Ectodermal cell (in vitro differentiated cells): ENCODE data around the gene KCNE3.

Source experiments
- H3K27ac ChIP-seq: 2 replicates; pipeline ENCODE4 v1.7.0; 2013; ENCODE audit warnings: mild to moderate bottlenecking, low read depth, low read length; ENCODE audit not compliant: insufficient read depth, poor library complexity, severe bottlenecking
- H3K27me3 ChIP-seq: 2 replicates; pipeline ENCODE4 v1.7.0; 2013; ENCODE audit warnings: mild to moderate bottlenecking, low read length; ENCODE audit not compliant: insufficient read depth, control insufficient read depth, poor library complexity, severe bottlenecking
- H3K36me3 ChIP-seq: one replicate; pipeline ENCODE4 v1.7.0; 2013; ENCODE audit warnings: low read length; ENCODE audit not compliant: control insufficient read depth, insufficient read depth
- H3K4me1 ChIP-seq: one replicate; pipeline ENCODE4 v1.7.0; 2013; ENCODE audit warnings: low read length; ENCODE audit not compliant: control insufficient read depth, insufficient read depth
- H3K4me3 ChIP-seq: 2 replicates; pipeline ENCODE4 v1.7.0; 2013; ENCODE audit warnings: low read depth, low read length, control low read depth; ENCODE audit not compliant: insufficient read depth
- H3K9me3 ChIP-seq: 2 replicates; pipeline ENCODE4 v1.7.0; 2013; ENCODE audit warnings: mild to moderate bottlenecking, low read length, moderate library complexity; ENCODE audit not compliant: control insufficient read depth
- WGBS, 2 experiments: methylation state at CpG; one replicate each; pipeline ENCODE4 v1.1.7; 2013; ENCODE audit warnings: missing lambda C conversion rate in 2 of 2; 5-methylcytosine and 5-hydroxymethylcytosine counted together

Gene KCNE3

GRCh38 chr11:74446532-74446938 lies 20.8 kb downstream of the KCNE3 start:
- WGBS, 2 experiments = 89 to 92% methylated on average over 1 of the region's 1 CpG
- H3K36me3 ChIP-seq = no peaks in the 10 kb centered on the region

DNA sequence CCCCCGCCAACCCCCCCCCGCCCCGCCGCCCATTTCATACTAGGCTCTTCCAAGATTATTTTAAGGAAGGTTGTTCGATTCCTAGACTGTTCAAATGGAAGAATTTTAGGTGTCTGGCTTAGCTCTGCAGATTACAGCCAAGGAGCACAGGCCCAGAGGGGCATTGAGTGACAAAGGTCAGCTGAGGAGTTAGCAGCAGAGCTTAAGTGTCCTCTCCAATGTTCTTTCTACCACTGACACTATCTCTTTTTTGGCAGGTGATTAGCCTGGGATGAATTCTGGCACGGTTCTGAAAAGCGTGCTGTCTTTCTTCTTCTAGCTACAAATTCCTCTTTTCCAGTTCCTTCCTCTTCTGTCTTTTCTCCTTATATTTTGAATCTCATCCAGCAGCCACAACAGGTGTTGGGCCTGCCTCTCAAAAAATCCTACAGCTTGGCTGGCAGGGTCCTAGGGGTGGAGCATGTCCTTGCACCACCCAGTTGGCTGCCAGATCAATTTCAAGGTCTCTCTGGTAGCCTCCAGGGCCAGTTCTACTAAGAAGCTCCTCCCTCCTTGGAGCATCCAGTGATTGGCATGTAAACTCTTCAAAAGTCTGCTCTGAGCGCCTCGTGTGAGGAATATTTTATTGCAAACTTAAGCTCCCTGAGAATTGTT lies 23.0 kb downstream of the KCNE3 start:
- H3K27ac ChIP-seq = no peak overlapping the region
- H3K4me1 ChIP-seq = peaks cover 8% of the 10 kb centered on the region
- H3K4me3 ChIP-seq = no peak overlapping the region
- no peaks in the 10 kb centered on the region for H3K27me3 ChIP-seq
- no peaks in the 10 kb centered on the region for H3K36me3 ChIP-seq
- 89 to 94% methylated on average over 6 to 9 of the region's 9 CpGs for WGBS, 2 experiments
- no peaks in the 10 kb centered on the region for H3K9me3 ChIP-seq

More at GRCh38 chr11:74446532-74446938, 20.8 kb downstream of the KCNE3 start:
- no peaks in the 10 kb centered on the region for H3K9me3 ChIP-seq
- H3K27me3 ChIP-seq = no peaks in the 10 kb centered on the region
- H3K4me3 ChIP-seq = no peak overlapping the region
- peaks cover 8% of the 10 kb centered on the region for H3K4me1 ChIP-seq
- no peak overlapping the region for H3K27ac ChIP-seq

DNA sequence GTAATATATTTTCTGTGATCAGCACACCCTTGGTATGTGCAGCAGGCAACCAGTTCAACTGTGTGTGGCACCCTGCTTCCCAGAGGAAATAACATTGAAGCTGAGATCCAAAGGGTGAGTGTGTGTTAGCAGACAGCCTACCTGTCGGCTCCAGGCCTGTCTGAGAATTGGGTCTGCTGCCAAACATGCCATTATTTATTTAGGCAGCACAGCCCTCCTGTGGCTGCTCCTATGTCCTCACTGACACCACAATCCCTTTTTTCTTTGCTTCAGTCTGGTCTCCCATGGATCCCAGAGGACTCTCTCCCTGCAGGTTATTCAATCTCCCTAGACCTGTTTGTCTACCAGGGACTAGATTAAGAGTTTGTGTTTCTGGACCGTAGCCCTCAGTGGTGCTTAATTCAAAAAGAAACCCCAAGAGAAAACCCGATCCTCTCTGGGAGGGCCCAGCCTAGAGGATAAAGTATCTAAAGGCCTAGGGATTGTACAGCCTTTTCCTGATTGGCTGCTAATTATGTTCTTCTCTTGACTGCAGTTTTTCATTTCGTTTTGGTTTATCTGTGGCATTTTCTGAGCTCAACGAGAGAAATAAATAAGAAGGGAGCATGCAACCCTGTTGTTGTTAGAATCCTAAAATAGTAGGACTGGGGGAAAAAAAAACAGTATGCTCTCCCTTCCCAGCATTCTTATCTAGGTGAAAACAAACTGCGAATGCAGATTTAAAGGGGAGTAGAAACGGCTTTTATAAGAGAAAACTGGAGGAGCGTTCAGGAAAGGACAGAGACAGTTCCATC lies 24.1 kb downstream of the KCNE3 start:
- Histone ChIP-seq H3K9me3 (no peaks in the 10 kb centered on the region), H3K4me1 (peaks cover 8% of the 10 kb centered on the region), H3K27me3 (no peaks in the 10 kb centered on the region), H3K27ac (no peak overlapping the region), H3K4me3 (no peak overlapping the region), H3K36me3 (no peaks in the 10 kb centered on the region)
- WGBS, 2 experiments = 63% methylated on average over 8 of the region's 8 CpGs

GRCh38 chr11:74442636-74443035 lies 24.7 kb downstream of the KCNE3 start:
- no peaks in the 10 kb centered on the region for H3K9me3 ChIP-seq
- H3K27ac ChIP-seq = no peak overlapping the region
- no peaks in the 10 kb centered on the region for H3K36me3 ChIP-seq
- H3K4me3 ChIP-seq = no peak overlapping the region
- WGBS, 2 experiments = 86 to 90% methylated on average over 3 of the region's 3 CpGs
- H3K27me3 ChIP-seq = no peaks in the 10 kb centered on the region
- peaks cover 8% of the 10 kb centered on the region for H3K4me1 ChIP-seq

DNA sequence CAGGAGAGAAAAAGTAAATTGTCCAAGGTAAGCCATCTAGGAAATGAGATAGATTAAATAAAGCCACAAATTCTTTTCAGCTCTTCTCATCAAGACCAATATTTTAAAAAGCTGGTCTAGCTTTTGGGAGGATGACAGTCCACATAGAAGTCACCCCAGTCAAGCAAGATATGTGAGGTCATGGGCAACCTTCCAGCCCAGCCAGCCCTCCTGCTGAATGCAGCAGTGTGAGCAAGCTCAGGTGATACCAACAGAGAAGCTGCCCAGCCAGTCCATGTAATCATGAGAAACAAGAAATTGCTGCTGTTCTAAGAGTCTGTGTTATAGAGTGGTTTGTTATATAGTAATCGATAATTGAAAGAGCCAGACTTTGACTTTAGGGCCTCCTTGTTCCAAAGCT lies 28.7 kb downstream of the KCNE3 start:
- Histone ChIP-seq H3K4me1 (peaks cover 8% of the 10 kb centered on the region), H3K27ac (no peak overlapping the region), H3K27me3 (no peaks in the 10 kb centered on the region), H3K4me3 (no peak overlapping the region), H3K36me3 (no peaks in the 10 kb centered on the region), H3K9me3 (no peaks in the 10 kb centered on the region)
- no CpG with 5 or more reads among the region's 1 CpG for WGBS, 2 experiments

- H3K9me3 ChIP-seq = no peaks in the 10 kb centered on the region
- WGBS, 2 experiments = 100% methylated on average over 1 of the region's 1 CpG
- no peaks in the 10 kb centered on the region for H3K27me3 ChIP-seq
- H3K4me3 ChIP-seq = no peak overlapping the region
- no peaks in the 10 kb centered on the region for H3K36me3 ChIP-seq
- no peak overlapping the region for H3K27ac ChIP-seq
- no peaks in the 10 kb centered on the region for H3K4me1 ChIP-seq
Observed at GRCh38 chr11:74437441-74438042, 29.8 kb downstream of the KCNE3 start.

GRCh38 chr11:74434528-74434927 lies 32.8 kb downstream of the KCNE3 start:
- H3K4me3 ChIP-seq = no peak overlapping the region
- H3K36me3 ChIP-seq = no peaks in the 10 kb centered on the region
- no peaks in the 10 kb centered on the region for H3K27me3 ChIP-seq
- WGBS, 2 experiments = 84 to 88% methylated on average over 4 to 5 of the region's 7 CpGs
- no peaks in the 10 kb centered on the region for H3K4me1 ChIP-seq
- H3K9me3 ChIP-seq = no peaks in the 10 kb centered on the region
- no peak overlapping the region for H3K27ac ChIP-seq

DNA sequence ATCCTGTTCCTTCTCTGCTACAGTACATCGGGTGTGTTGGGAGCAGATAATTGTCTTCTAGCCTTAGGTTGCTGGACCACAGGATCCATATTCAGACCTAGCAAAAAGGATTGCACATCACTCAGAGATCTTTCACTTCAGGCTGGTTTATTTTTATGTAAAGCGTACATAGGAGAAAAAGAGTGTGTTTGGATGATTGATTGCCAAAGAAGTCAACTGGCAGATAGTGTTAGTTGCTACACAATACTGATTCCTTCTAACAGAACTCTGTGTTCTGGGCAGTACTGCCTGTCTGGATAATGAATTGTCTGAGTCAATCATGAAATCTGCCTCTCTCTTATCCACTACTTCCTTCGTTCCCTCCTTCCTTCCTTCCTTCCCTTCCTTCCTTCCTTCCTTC lies 38.1 kb downstream of the KCNE3 start:
- no peak overlapping the region for H3K4me3 ChIP-seq
- H3K36me3 ChIP-seq = no peaks in the 10 kb centered on the region
- H3K4me1 ChIP-seq = no peaks in the 10 kb centered on the region
- WGBS, 2 experiments = 93 to 95% methylated on average over 3 of the region's 3 CpGs
- no peaks in the 10 kb centered on the region for H3K27me3 ChIP-seq
- H3K9me3 ChIP-seq = no peaks in the 10 kb centered on the region
- no peak overlapping the region for H3K27ac ChIP-seq

- Histone ChIP-seq H3K9me3 (no peaks in the 10 kb centered on the region), H3K4me1 (no peaks in the 10 kb centered on the region), H3K4me3 (no peak overlapping the region), H3K27ac (no peak overlapping the region), H3K27me3 (no peaks in the 10 kb centered on the region), H3K36me3 (no peaks in the 10 kb centered on the region)
- WGBS, 2 experiments = 91 to 98% methylated on average over 2 to 4 of the region's 4 CpGs
Observed at GRCh38 chr11:74427384-74427886, 39.9 kb downstream of the KCNE3 start.

DNA sequence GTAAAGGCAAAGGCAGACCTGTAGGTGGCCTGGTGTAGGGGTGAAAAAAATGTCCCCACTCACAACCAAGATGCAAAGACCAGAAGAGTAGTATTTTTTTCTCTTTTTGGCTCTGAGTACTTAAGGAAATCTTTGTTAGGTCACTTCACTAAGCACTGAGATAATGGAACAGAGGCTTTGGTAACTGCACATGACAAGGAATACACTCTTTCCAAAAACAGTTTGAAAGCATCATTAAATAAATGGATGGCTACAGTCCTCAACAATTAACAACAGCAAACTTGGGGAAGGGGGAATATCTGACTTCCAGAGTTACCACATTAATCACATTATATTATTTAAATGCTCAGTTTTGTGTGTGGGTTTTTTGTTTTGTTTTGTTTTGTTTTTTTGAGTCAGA lies 42.2 kb downstream of the KCNE3 start:
- Histone ChIP-seq H3K4me1 (no peaks in the 10 kb centered on the region), H3K27ac (no peak overlapping the region), H3K4me3 (no peak overlapping the region), H3K9me3 (no peaks in the 10 kb centered on the region), H3K27me3 (no peaks in the 10 kb centered on the region), H3K36me3 (no peaks in the 10 kb centered on the region)
